Suprapubic skin (tissue), 4 donors: ENCODE results near the gene CEND1.

Source experiments
- CTCF ChIP-seq, 2 donors: fragments of 200-600 bp in 1 of 2; fragments of 450-650 bp in 1 of 2; sonication (generic) in 1 of 2; IDR thresholded peaks; one replicate each; pipeline ENCODE4 v1.5.1; 2016 to 2019; ENCODE audit warnings: antibody characterized with exemption in 2 of 2, mild to moderate bottlenecking in 1 of 2, moderate library complexity in 1 of 2
- EP300 ChIP-seq: sonication (generic); formaldehyde crosslinking; IDR thresholded peaks from one replicate; pipeline ENCODE4 v1.6.1; 2017; ENCODE audit warnings: antibody characterized with exemption
- POLR2A ChIP-seq, 2 donors: fragments of 450-650 bp; IDR thresholded peaks; one replicate each; pipeline ENCODE4 v1.6.1; 2017; ENCODE audit warnings: antibody characterized with exemption in 2 of 2, mild to moderate bottlenecking in 2 of 2, moderate library complexity in 2 of 2
- POLR2AphosphoS5 ChIP-seq, 3 donors: sonication (generic); formaldehyde crosslinking; IDR thresholded peaks; one replicate each; pipeline ENCODE4 v1.6.1; 2017; ENCODE audit warnings: antibody characterized with exemption in 3 of 3

- TF ChIP-seq CTCF (IDR thresholded peaks at IDR 0.05) (no peak), POLR2A (IDR thresholded peaks at IDR 0.05) (no peak), EP300 (no peak), POLR2AphosphoS5 (IDR thresholded peaks at IDR 0.05) (no peak)
These were observed 26.0 kb upstream of the CEND1 start for GRCh38 chr11:815675-816432.
